IMR-90 (cell line): ENCODE measurements around the gene LRRC70. TPM values are rescaled to one million over a fixed set of nuclear protein-coding genes. Genes with fewer than 3 reads are reported as not detected.

Experiments used
- ATAC-seq: fragments of 200-7000 bp; cut with Tn5 transposase; 2 replicates; pipeline ENCODE4 v1.9.1; 2020; ENCODE audit warnings: low read depth, mild to moderate bottlenecking, moderate library complexity
- BruUV-seq: library from RNA; stranded (reverse); fragments of 400-500 nt; replicated peaks from 2 replicates; lab custom pipeline; 2021; lab: Mats Ljungman, UMichigan
- CTCF ChIA-PET: fragments of 300-600 bp; formaldehyde crosslinking; extraction: SDS; loops from one replicate; lab custom pipeline; 2021; ENCODE audit warnings: antibody characterized with exemption; lab: Yijun Ruan, JAX
- POLR2A ChIA-PET: fragments of 300-600 bp; sonication (Branson Sonifier 250); formaldehyde crosslinking; loops from one replicate; lab custom pipeline; 2022; ENCODE audit warnings: antibody characterized with exemption; ENCODE audit not compliant: unreplicated experiment; lab: Charles Lee
- DNase-seq: peaks from one replicate; pipeline ENCODE4 v3.0.0; 2013
- H2AFZ ChIP-seq: replicated peaks from 2 replicates; pipeline ENCODE3; 2013; ENCODE audit warnings: low read length, mild to moderate bottlenecking; ENCODE audit not compliant: poor library complexity
- H2AK5ac ChIP-seq: 2 replicates; pipeline ENCODE4 v1.6.1; 2013; ENCODE audit warnings: low read depth, low read length, inconsistent platforms
- H2AK9ac ChIP-seq: replicated peaks from 2 replicates; pipeline ENCODE3; 2013; ENCODE audit warnings: mild to moderate bottlenecking, low read depth, low read length, moderate library complexity; ENCODE audit not compliant: poor library complexity
- H2BK120ac ChIP-seq: 2 replicates; pipeline ENCODE4 v1.6.1; 2013; ENCODE audit warnings: low read depth, low read length, inconsistent platforms
- H2BK15ac ChIP-seq: 3 replicates; pipeline ENCODE4 v1.6.1; 2013; ENCODE audit warnings: low read depth, low read length, inconsistent platforms
- H2BK20ac ChIP-seq: 2 replicates; pipeline ENCODE4 v1.6.1; 2013; ENCODE audit warnings: low read depth, mild to moderate bottlenecking, inconsistent platforms, low read length, moderate library complexity
- H2BK5ac ChIP-seq: 2 replicates; pipeline ENCODE4 v1.6.1; 2013; ENCODE audit warnings: mild to moderate bottlenecking, low read depth, low read length, inconsistent platforms; ENCODE audit not compliant: poor library complexity, severe bottlenecking
- H3K14ac ChIP-seq: replicated peaks from 2 replicates; pipeline ENCODE4 v1.6.1; 2013; ENCODE audit warnings: low read depth, low read length, inconsistent platforms
- H3K18ac ChIP-seq: 2 replicates; pipeline ENCODE4 v1.6.1; 2013; ENCODE audit warnings: low read depth, low read length, control low read depth
- H3K23ac ChIP-seq: 2 replicates; pipeline ENCODE4 v1.6.1; 2013; ENCODE audit warnings: low read depth, low read length, inconsistent platforms
- H3K27ac ChIP-seq: 2 replicates; pipeline ENCODE4 v1.5.1; 2013; ENCODE audit warnings: mild to moderate bottlenecking, control low read depth, low read length; ENCODE audit not compliant: insufficient read depth
- H3K27me3 ChIP-seq: 2 replicates; pipeline ENCODE4 v1.6.1; 2013; ENCODE audit warnings: low read length; ENCODE audit not compliant: control insufficient read depth, insufficient read depth
- H3K36me3 ChIP-seq: 2 replicates; pipeline ENCODE4 v1.6.1; 2013; ENCODE audit warnings: low read length, mixed read lengths; ENCODE audit not compliant: control insufficient read depth, insufficient read depth
- H3K4ac ChIP-seq: 2 replicates; pipeline ENCODE4 v1.6.1; 2013; ENCODE audit warnings: low read depth, low read length, inconsistent platforms
- H3K4me1 ChIP-seq: 2 replicates; pipeline ENCODE4 v1.6.1; 2013; ENCODE audit warnings: low read length, mixed read lengths; ENCODE audit not compliant: control insufficient read depth, insufficient read depth
- H3K4me2 ChIP-seq: 2 replicates; pipeline ENCODE4 v1.6.1; 2013; ENCODE audit warnings: low read depth, mild to moderate bottlenecking, control low read depth, low read length, moderate library complexity
- H3K4me3 ChIP-seq: 2 replicates; pipeline ENCODE4 v1.5.1; 2013; ENCODE audit warnings: low read depth, mild to moderate bottlenecking, control low read depth, low read length, moderate library complexity; ENCODE audit not compliant: insufficient read depth
- H3K56ac ChIP-seq: 2 replicates; pipeline ENCODE4 v1.6.1; 2013; ENCODE audit warnings: low read length, inconsistent platforms; ENCODE audit not compliant: insufficient read depth; ENCODE audit errors: extremely low read depth
- H3K79me1 ChIP-seq, 2 experiments: 2 replicates each; pipeline ENCODE4 v1.6.1; 2013; ENCODE audit warnings: low read length in 2 of 2, inconsistent platforms in 1 of 2, low read depth in 1 of 2
- H3K9ac ChIP-seq: 2 replicates; pipeline ENCODE4 v1.6.1; 2013; ENCODE audit warnings: low read depth, low read length, control low read depth
- H3K9me1 ChIP-seq: 2 replicates; pipeline ENCODE4 v1.6.1; 2013; ENCODE audit warnings: low read length, inconsistent platforms; ENCODE audit not compliant: insufficient read depth
- H3K9me3 ChIP-seq: 2 replicates; pipeline ENCODE4 v1.6.1; 2013; ENCODE audit warnings: low read length; ENCODE audit not compliant: control insufficient read depth, insufficient read depth
- H4K20me1 ChIP-seq: 2 replicates; pipeline ENCODE4 v1.6.1; 2013; ENCODE audit warnings: low read length, inconsistent platforms; ENCODE audit not compliant: insufficient read depth
- H4K5ac ChIP-seq: 2 replicates; pipeline ENCODE4 v1.6.1; 2013; ENCODE audit warnings: mild to moderate bottlenecking, low read depth, low read length, control low read depth
- H4K8ac ChIP-seq, 2 experiments: 2 replicates each; pipeline ENCODE4 v1.6.1; 2013; ENCODE audit warnings: low read depth in 2 of 2, low read length in 2 of 2, control low read depth in 1 of 2, inconsistent platforms in 1 of 2
- H4K91ac ChIP-seq: 2 replicates; pipeline ENCODE4 v1.6.1; 2013; ENCODE audit warnings: low read depth, low read length, inconsistent platforms; ENCODE audit not compliant: insufficient read depth
- CHD1 ChIP-seq: IDR thresholded peaks from 2 replicates; pipeline ENCODE4 v1.6.1; 2012; ENCODE audit warnings: low read depth, low read length, improper control_type of control experiment
- FOS ChIP-seq: fragments of 150-350 bp; IDR thresholded peaks from 2 replicates; pipeline ENCODE4 v1.6.1; 2016; ENCODE audit warnings: low read depth, low read length
- MAZ ChIP-seq: IDR thresholded peaks from 2 replicates; pipeline ENCODE4 v1.6.1; 2012; ENCODE audit warnings: low read depth, mild to moderate bottlenecking, low read length, improper control_type of control experiment, moderate library complexity, borderline replicate concordance
- WGBS, 2 experiments: methylation state at CpG; one replicate each; pipeline versions ENCODE4 v1.1.5 to v1.1.7; 2013; ENCODE audit warnings: missing lambda C conversion rate in 2 of 2; ENCODE audit not compliant: insufficient read length in 1 of 2; ENCODE audit errors: extremely low coverage in 2 of 2; 5-methylcytosine and 5-hydroxymethylcytosine counted together
- dilution Hi-C: fragments of 300-500 bp; cut with HindIII; formaldehyde crosslinking; loops from one replicate; pipeline ENCODE4 v1.14.3; 2018; ENCODE audit warnings: low sequenced_read_pairs; ENCODE audit not compliant: unreplicated experiment
- in situ Hi-C: fragments of 300-500 bp; cut with MboI; formaldehyde crosslinking; loops from 3 replicates; pipeline ENCODE4 v1.14.3; 2019; ENCODE audit warnings: low sequenced_read_pairs, inconsistent platforms, mixed read lengths
- intact Hi-C: fragments of 100-400 bp; cut with micrococcal nuclease; formaldehyde crosslinking; loops from 2 replicates; pipeline ENCODE4 v1.10.0; 2022
- polyA plus RNA-seq, 3 experiments: library from polyadenylated mRNA; depleted of rRNA; stranded (reverse); fragments of >200 nt; gene quantifications; 2 replicates each; pipeline ENCODE4 v1.2.3, GENCODE V29; 2012; ENCODE audit warnings: low replicate concordance in 1 of 3
- total RNA-seq: library from RNA; depleted of rRNA; stranded (reverse); fragments of >200 nt; gene quantifications from 2 replicates; pipeline ENCODE4 v1.2.3, GENCODE V29; 2012
- TF ChIP-seq, protein P1 (sequence below): fragments of 150-350 bp; IDR thresholded peaks from 2 replicates; pipeline ENCODE4 v1.6.1; 2016; ENCODE audit warnings: low read depth, mild to moderate bottlenecking, low read length, moderate library complexity, borderline replicate concordance

Gene LRRC70
- total and polyA plus RNA-seq, 2 of the 4 experiments (the other 2 are of a cell fraction) = 0.19 to 0.36 TPM

DNA sequence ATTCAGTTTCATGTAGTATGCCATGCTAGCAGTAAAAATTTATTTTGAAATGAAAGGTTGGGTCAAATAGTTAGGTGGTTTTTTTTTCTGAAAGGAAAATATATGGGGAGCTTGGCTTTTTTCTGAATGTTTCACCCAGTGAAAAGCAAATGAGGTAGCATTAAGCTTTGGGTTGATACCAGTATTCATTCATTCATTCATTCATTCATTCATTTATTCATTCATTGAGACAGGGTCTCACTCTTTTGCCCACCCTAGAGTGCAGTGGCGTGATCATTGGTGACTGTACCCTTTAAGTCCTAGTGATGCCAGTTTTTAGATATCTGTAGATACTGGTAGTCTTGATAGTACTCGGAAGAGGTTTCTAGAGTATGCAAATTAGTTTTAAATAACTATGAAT lies 42.4 kb upstream of the LRRC70 start:
- no peak for DNase-seq
- Histone ChIP-seq H3K56ac (no peak overlapping the region), H3K4me1 (no peaks in the 10 kb centered on the region; the same call in 1 of the 2 replicates), H3K23ac (no peak overlapping the region), H2BK5ac (no peak overlapping the region), H3K4me2 (no peak overlapping the region), H3K4ac (no peak overlapping the region), H3K36me3 (0 out of 2 replicates have a peak, but pooled peaks cover under 1% of the 10 kb centered on the region), H3K27me3 (no peaks in the 10 kb centered on the region), H3K27ac (no peak overlapping the region), H3K18ac (no peak overlapping the region), H3K14ac (no peak overlapping the region), H2AFZ (no peak overlapping the region), H2AK9ac (no peak overlapping the region), H3K9me3 (no peaks in the 10 kb centered on the region), H4K5ac (no peak overlapping the region), H4K91ac (no peak overlapping the region), H4K20me1 (no peaks in the 10 kb centered on the region), H2BK120ac (no peak overlapping the region), H3K79me1 (no peaks in the 10 kb centered on the region; a peak in 1 of 4 replicates), H3K4me3 (no peak overlapping the region), H3K9ac (no peak overlapping the region), H3K9me1 (no peaks in the 10 kb centered on the region), H2BK15ac (no peak overlapping the region), H4K8ac (no peak overlapping the region), H2BK20ac (no peak overlapping the region), H2AK5ac (no peak overlapping the region)
- intact Hi-C loops (no loop called here), dilution Hi-C loops (no loop called here), in situ Hi-C loops (no loop called here)
- no CpG with 5 or more reads among the region's 2 CpGs for WGBS, 2 experiments
- ChIA-PET POLR2A (no interaction called here), CTCF (interaction anchor here (1.0 kb wide), 1 partner anchor 14 kb away, joined by 3 read pairs; no protein-coding TSS in a partner anchor)
- ATAC-seq = no peak
- BruUV-seq = no TSS peak
- TF ChIP-seq FOS (no peak), MAZ (no peak), CHD1 (no peak)
- TF ChIP-seq, protein P1, sequence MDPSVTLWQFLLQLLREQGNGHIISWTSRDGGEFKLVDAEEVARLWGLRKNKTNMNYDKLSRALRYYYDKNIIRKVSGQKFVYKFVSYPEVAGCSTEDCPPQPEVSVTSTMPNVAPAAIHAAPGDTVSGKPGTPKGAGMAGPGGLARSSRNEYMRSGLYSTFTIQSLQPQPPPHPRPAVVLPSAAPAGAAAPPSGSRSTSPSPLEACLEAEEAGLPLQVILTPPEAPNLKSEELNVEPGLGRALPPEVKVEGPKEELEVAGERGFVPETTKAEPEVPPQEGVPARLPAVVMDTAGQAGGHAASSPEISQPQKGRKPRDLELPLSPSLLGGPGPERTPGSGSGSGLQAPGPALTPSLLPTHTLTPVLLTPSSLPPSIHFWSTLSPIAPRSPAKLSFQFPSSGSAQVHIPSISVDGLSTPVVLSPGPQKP = no peak
